Activated naive CD4-positive, alpha-beta T cell treated with anti-CD3 and anti-CD28 coated beads, Interleukin-2, amount 50 U/mL, for 72 hours (primary cell): Measurements from ENCODE around the gene PTPRD. TPM values are rescaled to one million over a fixed set of nuclear protein-coding genes. Genes with fewer than 3 reads are reported as not detected.

Experiments used
- ATAC-seq, 2 donors: fragments of 150-1000 bp; cut with Tn5 transposase; 2 replicates each; pipeline ENCODE4 v1.10.0; 2021; ENCODE audit warnings: mild to moderate bottlenecking in 2 of 2, moderate library complexity in 2 of 2
- DNase-seq, 2 donors: peaks; one replicate each; pipeline ENCODE4 v3.0.0; 2021 to 2022; ENCODE audit warnings: low spot score in 2 of 2
- H3K27ac Mint-ChIP-seq, 2 donors: one replicate each; pipeline ENCODE4 v1.8.0; 2022; ENCODE audit warnings: mild to moderate bottlenecking in 2 of 2, mixed read lengths in 2 of 2
- H3K36me3 Mint-ChIP-seq, 2 donors: one replicate each; pipeline ENCODE4 v1.8.0; 2022; ENCODE audit warnings: mixed read lengths in 2 of 2
- H3K9me3 Mint-ChIP-seq, 2 donors: one replicate each; pipeline ENCODE4 v1.8.0; 2022; ENCODE audit warnings: mixed read lengths in 2 of 2
- total RNA-seq, 2 donors: library from RNA; stranded (reverse); gene quantifications; one replicate each; pipeline ENCODE4 v1.2.3, GENCODE V29; 2022

PTPRD gene
- total RNA-seq, 2 donors from 2014 or later = not detected

GRCh38 chr9:8877753-8878494, 1734.9 kb downstream of the PTPRD start:
- DNase-seq = no peak
- Mint-ChIP-seq H3K27ac (no peak overlapping the region), H3K36me3 (no peaks in the 10 kb centered on the region), H3K9me3 (peaks cover 5 to 7% of the 10 kb centered on the region in 2 donors)
- no peak for ATAC-seq

GRCh38 chr9:8876303-8876702, 1736.5 kb downstream of the PTPRD start:
- no peak for ATAC-seq
- Mint-ChIP-seq H3K27ac (no peak overlapping the region), H3K36me3 (no peaks in the 10 kb centered on the region)

GRCh38 chr9:8874482-8874881, 1738.3 kb downstream of the PTPRD start:
- DNase-seq = no peak
- no peak overlapping the region for H3K27ac Mint-ChIP-seq
- no peaks in the 10 kb centered on the region for H3K36me3 Mint-ChIP-seq

More at GRCh38 chr9:8876303-8876702, 1736.5 kb downstream of the PTPRD start:
- no peak for DNase-seq
- peaks cover 5 to 7% of the 10 kb centered on the region in 2 donors for H3K9me3 Mint-ChIP-seq

GRCh38 chr9:8872802-8873201, 1740.0 kb downstream of the PTPRD start:
- H3K9me3 Mint-ChIP-seq = peaks cover under 1 to 3% of the 10 kb centered on the region in 2 donors
- DNase-seq (no peak), ATAC-seq (no peak)
- no peaks in the 10 kb centered on the region for H3K36me3 Mint-ChIP-seq
- H3K27ac Mint-ChIP-seq = no peak overlapping the region

More at GRCh38 chr9:8874482-8874881, 1738.3 kb downstream of the PTPRD start:
- H3K9me3 Mint-ChIP-seq = peaks cover 5 to 7% of the 10 kb centered on the region in 2 donors
- no peak for ATAC-seq

GRCh38 chr9:8871796-8872445, 1740.9 kb downstream of the PTPRD start:
- no peak for DNase-seq
- H3K27ac Mint-ChIP-seq = no peak overlapping the region

GRCh38 chr9:8871396-8871795, 1741.4 kb downstream of the PTPRD start:
- DNase-seq = no peak
- Mint-ChIP-seq H3K36me3 (no peaks in the 10 kb centered on the region), H3K27ac (no peak overlapping the region), H3K9me3 (no peaks in the 10 kb centered on the region)
- no peak for ATAC-seq

More at GRCh38 chr9:8871796-8872445, 1740.9 kb downstream of the PTPRD start:
- ATAC-seq = no peak
- H3K36me3 Mint-ChIP-seq = no peaks in the 10 kb centered on the region
- no peaks in the 10 kb centered on the region for H3K9me3 Mint-ChIP-seq

- Mint-ChIP-seq H3K9me3 (no peaks in the 10 kb centered on the region), H3K27ac (no peak overlapping the region), H3K36me3 (no peaks in the 10 kb centered on the region)
- ATAC-seq (no peak), DNase-seq (no peak)
These were observed 1743.0 kb downstream of the PTPRD start for GRCh38 chr9:8869812-8870211.

GRCh38 chr9:8868632-8869031, 1744.2 kb downstream of the PTPRD start:
- no peaks in the 10 kb centered on the region for H3K36me3 Mint-ChIP-seq
- no peak for ATAC-seq

GRCh38 chr9:8867148-8867547, 1745.7 kb downstream of the PTPRD start:
- Mint-ChIP-seq H3K9me3 (no peaks in the 10 kb centered on the region), H3K27ac (no peak overlapping the region), H3K36me3 (no peaks in the 10 kb centered on the region)
- ATAC-seq (no peak), DNase-seq (no peak)

More at GRCh38 chr9:8868632-8869031, 1744.2 kb downstream of the PTPRD start:
- DNase-seq = no peak
- Mint-ChIP-seq H3K27ac (no peak overlapping the region), H3K9me3 (no peaks in the 10 kb centered on the region)

GRCh38 chr9:8864545-8864896, 1748.3 kb downstream of the PTPRD start:
- H3K36me3 Mint-ChIP-seq = no peaks in the 10 kb centered on the region
- no peak overlapping the region for H3K27ac Mint-ChIP-seq
- DNase-seq (no peak), ATAC-seq (no peak)
- H3K9me3 Mint-ChIP-seq = no peaks in the 10 kb centered on the region

GRCh38 chr9:8863886-8864544, 1748.8 kb downstream of the PTPRD start:
- Mint-ChIP-seq H3K36me3 (peaks cover 0 to 4% of the 10 kb centered on the region in 2 donors), H3K9me3 (no peaks in the 10 kb centered on the region), H3K27ac (no peak overlapping the region)
- DNase-seq = no peak
- no peak for ATAC-seq

- ATAC-seq (no peak), DNase-seq (no peak)
- H3K9me3 Mint-ChIP-seq = no peaks in the 10 kb centered on the region
- H3K36me3 Mint-ChIP-seq = peaks cover 0 to 10% of the 10 kb centered on the region in 2 donors
- no peak overlapping the region for H3K27ac Mint-ChIP-seq
These were observed 1749.7 kb downstream of the PTPRD start for GRCh38 chr9:8863069-8863468.

GRCh38 chr9:8860925-8861324, 1751.9 kb downstream of the PTPRD start:
- Mint-ChIP-seq H3K27ac (no peak overlapping the region), H3K36me3 (peaks cover 0 to 10% of the 10 kb centered on the region in 2 donors), H3K9me3 (no peaks in the 10 kb centered on the region)
- ATAC-seq = no peak
- DNase-seq = no peak

GRCh38 chr9:8860086-8860485, 1752.7 kb downstream of the PTPRD start:
- ATAC-seq (no peak), DNase-seq (no peak)
- Mint-ChIP-seq H3K27ac (no peak overlapping the region), H3K9me3 (no peaks in the 10 kb centered on the region), H3K36me3 (peaks cover 0 to 10% of the 10 kb centered on the region in 2 donors)

GRCh38 chr9:8859416-8859815, 1753.4 kb downstream of the PTPRD start:
- no peaks in the 10 kb centered on the region for H3K9me3 Mint-ChIP-seq
- no peak for DNase-seq
- no peak overlapping the region for H3K27ac Mint-ChIP-seq
- no peak for ATAC-seq
- peaks cover 0 to 10% of the 10 kb centered on the region in 2 donors for H3K36me3 Mint-ChIP-seq

GRCh38 chr9:8858596-8859161, 1754.1 kb downstream of the PTPRD start:
- no peaks in the 10 kb centered on the region for H3K9me3 Mint-ChIP-seq
- H3K36me3 Mint-ChIP-seq = peaks cover 0 to 10% of the 10 kb centered on the region in 2 donors

More at GRCh38 chr9:8858596-8859161, 1754.1 kb downstream of the PTPRD start:
- no peak for ATAC-seq
- no peak overlapping the region for H3K27ac Mint-ChIP-seq
- DNase-seq = no peak
